NCI-H1092 (cell line): ENCODE measurements around the gene LIN37.

Source experiments
- DNase-seq: peaks from one replicate; lab custom pipeline; 2025; lab: John Stamatoyannopoulos, UW

LIN37 gene

DNA sequence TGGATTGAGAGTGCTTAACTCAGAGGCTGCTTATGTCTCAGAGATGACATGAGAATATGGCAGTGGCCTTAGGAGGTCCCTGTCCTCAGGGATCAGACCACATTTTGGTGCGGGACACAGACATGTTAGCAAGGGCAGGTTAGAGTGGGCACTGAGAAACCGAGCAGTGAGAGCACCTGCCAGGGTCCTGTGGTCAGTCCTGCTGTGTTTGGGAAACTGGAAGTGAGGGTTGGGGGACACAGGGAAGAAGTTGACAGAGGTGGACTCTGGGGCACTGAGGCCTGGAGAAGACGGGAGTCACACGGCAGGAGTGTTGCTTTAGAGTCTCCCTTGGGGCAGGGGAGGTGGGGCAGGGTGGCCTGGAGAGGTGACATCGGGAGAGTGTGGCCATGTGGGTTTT lies 13.5 kb upstream of the LIN37 start:
- no peak for DNase-seq

DNA sequence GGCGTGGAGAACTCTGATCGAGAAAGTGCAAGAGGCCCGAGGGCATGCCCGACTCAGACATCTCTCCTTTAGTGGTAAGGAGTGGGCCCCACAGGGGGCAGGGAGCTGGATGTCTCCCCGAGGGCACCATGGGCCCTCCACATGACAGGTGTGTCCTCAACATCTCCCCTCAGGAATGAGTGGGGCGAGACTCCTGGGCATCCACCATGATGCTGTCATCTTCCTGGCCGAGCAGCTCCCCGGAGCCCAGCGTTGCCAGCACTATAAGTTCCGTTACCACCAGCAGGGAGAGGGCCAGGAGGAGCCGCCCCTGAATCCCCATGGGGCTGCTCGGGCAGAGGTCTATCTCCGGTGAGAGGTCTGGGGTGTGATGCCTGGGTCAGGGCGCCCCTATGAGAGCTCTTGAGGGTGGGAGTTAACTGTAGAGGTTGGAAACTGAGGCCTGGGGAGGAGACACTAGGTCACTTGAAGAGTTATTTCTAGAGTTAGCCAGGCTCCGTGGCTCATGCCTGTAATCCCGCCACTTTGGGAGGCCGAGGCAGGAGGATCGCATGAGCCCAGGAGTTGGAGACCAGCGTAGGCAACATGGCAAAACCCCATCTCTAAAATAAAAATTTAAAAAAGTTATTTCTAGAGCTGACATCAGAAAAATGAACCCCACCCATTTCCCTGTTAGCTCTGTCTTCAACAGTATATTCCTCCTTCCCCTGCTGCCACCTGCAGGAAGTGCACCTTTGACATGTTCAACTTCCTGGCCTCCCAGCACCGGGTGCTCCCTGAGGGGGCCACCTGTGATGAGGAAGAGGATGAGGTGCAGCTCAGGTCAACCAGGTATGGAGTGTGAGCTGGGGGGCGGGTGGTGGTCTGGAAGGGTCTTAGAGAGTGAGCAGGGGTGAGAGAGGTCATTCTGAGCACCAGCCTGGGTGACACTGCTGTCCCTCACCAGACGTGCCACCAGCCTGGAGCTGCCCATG lies 11.2 kb upstream of the LIN37 start:
- no peak for DNase-seq

DNA sequence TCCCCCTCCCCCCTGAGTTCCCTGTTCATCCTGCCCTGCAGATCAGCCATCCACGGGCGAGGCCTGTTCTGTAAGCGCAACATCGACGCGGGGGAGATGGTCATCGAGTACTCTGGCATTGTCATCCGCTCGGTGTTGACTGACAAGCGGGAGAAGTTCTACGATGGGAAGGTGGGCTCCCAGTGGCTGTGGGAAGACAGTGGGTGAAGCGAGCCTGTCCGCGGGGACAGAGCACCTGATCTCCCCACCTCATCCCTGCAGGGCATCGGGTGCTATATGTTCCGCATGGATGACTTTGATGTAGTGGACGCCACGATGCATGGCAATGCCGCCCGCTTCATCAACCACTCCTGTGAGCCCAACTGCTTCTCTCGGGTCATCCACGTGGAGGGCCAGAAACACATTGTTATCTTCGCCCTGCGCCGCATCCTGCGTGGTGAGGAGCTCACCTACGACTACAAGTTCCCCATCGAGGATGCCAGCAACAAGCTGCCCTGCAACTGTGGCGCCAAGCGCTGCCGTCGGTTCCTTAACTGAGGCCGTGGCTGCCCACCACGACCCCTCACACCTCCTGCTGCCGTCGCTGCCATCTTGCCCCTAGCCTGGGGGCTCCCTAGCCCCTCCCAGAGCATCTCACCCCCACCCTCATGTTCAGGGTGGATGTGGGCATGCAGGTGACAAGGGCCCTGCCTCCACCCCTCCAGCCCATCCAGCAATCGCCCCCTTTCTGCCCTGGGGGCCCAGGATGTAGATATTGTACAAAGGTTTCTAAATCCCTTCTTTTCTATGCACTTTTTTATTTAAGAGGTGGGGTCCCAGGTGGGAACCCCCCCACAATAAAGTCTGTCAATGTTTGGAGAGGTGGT lies 10.1 kb upstream of the LIN37 start:
- DNase-seq: no peak

DNA sequence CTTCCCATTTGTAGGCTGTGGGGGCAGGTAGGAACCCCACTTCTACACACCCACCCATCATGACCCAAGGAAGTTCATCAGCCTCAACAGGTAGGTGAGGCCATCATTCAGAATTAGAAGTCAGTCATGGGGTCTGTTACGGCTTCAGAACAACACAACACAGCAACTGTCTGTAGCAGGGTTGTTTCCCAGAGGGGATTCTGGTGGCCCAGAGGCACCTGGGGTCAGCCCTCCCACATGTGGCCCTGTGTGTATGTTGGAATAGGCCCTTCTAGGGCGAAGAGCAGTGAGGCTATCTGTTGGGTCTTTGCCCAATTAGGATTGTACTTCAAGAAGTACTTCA lies 9.5 kb upstream of the LIN37 start:
- no peak for DNase-seq

DNA sequence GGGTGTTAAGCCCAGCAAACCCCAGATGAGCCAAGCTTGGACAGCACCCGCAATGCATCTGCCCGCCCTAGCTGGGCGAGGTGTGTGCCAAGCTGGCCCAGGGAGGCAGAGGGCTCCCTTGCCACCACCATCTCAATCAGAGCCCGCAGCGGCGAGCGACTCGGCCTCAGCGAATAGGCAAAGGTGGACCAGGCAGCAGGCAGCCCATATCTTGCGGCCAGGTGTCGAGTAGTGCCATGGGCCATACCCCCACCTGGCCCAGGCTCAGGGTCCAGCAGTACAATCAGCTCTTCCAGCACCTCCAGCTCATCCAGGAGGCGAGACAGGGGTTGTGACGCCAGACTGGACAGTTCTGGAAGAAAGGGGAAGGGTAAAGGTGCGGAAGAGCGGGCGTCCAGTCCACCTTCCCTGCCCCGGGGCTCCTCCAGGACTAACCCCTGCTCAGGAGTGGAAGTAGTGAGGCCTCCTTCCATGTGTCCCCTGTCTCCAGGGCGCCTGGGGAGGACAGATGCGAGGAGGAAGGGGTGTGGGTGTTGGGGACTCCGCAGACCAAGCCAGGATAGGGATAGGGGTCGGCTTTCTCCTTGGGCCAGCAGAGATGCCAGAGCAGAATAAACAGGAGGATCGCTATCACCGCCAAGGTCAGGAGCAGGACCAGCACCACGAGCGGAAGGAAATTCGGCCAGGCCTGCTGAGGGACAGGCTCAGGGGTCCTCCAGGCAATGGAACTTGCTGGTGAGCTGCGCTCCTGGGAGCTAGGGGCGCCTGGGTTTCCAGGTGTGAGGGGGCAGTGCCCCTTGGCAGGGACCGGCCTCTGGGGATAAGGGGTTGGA lies 8.9 kb upstream of the LIN37 start:
- no peak for DNase-seq

DNA sequence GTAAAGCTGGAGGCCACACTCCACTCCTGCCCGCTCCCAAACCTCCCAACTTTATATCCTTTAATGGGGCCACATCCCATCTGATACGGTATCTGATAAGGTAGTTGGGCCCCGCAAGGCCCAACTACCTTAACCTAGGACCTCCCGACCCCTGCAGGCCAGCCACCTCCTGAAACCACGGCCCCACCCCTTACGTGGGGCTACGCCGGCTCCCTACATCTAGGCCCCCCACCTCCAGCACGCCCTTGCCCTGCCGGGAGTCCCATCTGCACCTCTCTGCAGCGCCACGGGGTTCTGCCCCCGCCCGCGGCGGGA lies 8.3 kb upstream of the LIN37 start:
- no peak for DNase-seq

DNA sequence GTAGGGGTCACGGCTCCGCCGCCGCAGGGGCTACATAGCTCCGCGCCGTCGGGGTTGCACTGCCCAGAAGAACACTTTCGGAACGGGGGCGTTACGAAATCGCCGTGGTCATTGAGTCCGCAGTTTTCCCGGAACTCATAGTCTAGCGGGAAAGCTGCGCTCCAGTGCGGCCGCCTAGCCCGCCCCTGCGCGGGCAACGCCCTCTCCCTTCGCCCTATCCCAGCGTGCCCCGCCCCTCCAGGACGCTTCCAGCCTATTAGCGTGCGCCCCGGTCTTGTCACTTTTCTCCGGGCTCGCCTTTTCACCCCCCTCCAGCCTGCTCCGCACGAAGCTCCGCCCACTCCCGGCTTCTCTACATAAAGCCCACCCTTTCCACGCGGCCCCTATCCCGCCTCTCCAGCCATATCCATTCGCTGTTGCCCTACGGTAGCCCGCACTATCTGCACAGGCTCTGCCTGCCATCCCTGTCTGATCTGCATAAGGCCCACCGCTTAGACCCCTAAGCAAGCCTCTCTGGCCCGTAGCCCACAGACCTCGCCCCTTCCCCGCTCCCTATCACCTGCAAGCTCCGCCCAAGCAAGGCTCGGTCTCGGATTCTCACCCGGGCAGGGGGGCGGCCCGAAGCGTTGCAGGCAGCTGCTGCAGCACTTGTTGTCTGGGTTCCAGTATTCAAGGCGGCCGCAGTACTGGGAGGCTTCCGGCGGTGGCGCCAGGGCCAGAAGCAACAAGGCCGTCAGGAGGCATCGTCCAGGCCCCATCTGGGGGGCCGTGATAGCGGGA lies 7.8 kb upstream of the LIN37 start:
- peak; percentile 92 for DNase-seq

DNA sequence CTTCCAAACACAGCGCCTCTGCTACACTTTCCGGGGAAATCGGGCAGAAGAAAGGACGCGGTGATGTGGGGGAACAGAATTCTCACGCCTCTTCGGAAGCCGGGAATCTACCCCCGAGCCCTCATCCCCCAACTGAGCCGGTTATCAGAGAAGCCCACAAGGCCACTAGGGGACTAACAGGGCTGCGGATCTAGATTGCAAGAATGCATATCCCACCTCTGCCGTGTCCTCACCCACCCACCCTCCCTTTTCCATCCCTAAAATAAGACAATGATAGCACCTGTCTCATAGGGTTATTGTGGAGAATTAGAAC lies 7.2 kb upstream of the LIN37 start:
- DNase-seq: no peak

DNA sequence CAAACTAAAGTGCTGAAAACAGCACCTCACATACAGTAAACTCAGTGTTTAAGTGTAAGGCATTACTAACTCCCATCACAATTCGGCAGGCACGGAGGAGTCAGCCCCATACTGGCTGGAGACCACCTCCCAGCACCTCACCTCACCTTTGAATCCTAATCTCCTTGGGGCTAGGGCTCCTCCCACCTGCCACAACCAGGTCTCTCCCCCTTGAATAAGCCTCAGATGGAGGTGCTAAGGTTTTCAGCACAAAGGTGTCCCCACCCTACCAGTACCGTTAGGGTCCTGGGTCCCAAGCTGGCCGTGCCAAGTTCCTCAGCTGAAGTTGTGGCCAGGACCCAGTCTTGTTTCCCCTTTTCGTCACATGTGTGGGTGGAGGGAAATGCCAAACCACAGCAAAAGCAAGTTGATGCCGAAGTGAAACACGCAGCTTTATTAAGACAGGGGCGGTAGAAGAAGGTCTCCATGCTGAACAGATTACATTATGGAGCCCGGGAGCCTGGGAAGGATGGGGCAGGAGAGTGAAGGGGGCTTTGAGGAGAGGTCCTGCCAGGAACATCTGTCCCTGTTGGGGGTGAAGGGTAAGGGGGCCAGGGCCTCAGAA lies 6.2 kb upstream of the LIN37 start, which contains the start of gene IGFLR1:
TSS of gene IGFLR1 (minus strand) at position 332 of the 604 bp plus-strand sequence. CDS start 1,272 bp downstream, outside the sequence.
- no peak for DNase-seq

DNA sequence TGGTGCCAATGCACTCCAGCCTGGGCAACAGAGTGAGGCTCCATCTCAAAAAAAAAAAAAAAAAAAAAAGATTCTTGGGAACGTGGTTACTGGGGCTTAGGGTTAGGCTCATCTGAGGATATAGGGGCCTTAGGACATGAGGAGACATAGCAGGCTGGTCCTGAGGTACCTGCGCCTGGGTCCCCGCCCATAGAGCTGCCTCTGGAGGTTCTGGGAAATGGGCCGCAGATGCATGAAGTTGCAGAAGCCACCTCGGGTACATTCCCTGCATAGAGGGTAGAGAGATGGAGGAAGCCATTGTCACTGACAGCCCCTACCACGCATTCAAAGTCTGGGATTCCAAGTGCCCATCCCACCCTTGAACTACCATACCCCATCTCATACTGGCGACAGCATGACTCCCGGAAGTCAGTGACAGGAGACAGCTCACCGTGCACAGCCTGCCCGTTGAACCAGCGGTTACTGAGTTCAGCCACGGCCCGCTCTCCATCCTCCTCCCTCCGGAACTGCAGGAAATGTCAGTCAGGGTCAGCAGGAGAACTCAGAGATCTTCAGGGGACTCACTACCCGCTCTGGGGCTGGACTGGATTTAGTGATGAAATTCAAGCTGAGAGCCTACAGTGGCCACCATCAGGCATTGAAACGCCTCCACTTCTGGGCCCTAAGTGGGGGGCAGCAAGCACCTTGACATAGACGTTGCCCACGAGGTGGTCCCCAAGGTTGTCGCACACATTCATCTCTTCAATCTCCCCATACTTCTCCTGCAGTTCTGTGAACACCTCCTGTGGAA lies 4.5 kb upstream of the LIN37 start:
- DNase-seq: no peak

DNA sequence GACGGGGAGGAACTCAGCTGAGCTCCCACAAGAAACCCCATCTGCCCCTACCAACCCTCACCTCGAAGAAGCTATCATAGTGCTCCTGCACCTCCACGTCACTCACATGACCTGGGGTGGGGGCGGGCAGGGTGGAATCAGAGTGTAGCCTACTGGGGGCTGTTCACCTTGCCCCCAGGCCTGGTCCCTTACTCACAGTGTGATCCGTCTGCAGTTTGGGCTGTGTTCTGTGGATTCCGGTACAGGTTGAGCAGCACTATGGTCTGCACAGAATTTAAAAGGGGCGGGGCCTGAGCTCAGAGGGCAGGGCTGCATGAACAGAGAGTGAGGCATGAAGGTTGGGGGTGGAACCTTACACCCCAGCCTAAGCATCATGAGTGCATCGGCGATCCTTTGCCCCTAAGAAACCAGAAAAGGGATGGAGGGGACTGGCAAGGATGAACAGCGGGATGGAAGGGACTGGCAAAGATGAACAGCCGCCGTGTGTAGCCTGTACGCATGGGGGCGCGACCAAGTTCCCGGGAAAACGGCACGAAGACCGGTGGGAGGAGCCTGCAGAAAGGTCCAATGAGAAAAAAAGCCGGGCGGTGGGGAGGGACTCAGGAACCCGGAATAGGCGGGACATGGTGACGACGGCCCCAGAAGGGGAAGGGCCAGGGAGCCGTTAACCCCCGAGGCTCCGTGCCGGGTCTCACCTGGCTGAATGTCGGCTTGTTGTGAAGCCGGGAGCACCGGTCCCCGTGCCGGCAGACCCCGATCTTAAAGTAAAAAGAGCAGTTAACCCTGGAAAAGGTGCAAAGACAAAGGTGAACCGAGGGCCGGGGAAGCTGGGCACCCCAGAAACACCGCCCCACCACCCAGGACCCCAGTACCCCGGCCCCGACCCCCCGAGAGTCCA lies 3.7 kb upstream of the LIN37 start:
- peak; percentile 90 for DNase-seq

DNA sequence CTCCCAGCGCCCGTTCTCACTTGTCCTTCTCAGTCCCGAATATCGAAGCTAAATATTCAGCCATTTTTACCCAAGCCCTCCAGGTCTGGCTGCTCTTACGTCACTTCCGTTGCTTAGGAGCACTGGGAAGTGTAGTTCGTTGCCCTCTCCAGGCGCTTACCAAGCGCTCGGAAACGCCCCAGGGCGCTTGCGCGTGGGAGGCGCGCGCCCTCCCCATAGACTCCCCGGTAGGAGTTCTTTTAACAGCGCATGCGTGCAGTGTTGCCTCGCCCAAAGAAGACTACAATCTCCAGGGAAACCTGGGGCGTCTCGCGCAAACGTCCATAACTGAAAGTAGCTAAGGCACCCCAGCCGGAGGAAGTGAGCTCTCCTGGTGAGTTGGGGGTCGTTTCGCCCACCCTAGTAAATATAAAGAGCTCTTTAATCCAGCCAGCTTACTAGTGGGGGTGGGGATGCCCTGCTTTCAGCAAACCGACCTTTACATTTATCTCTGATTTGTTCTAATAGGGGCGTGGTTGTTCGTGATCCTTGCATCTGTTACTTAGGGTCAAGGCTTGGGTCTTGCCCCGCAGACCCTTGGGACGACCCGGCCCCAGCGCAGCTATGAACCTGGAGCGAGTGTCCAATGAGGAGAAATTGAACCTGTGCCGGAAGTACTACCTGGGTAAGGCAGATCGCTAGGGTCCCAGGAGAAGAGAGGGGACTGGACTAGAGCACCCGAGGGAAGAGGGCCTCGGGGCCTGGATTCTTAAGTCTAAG lies 2.9 kb upstream of the LIN37 start, which contains the start of the genes PSENEN and U2AF1L4:
TSS of gene PSENEN (plus strand) at position 324 of the 759 bp plus-strand sequence. CDS start at position 604, 280 bp downstream.
TSS of gene U2AF1L4 (minus strand) at position 91 of the 759 bp plus-strand sequence. CDS start at position 64, 27 bp downstream.
- DNase-seq: peak; percentile 97

DNA sequence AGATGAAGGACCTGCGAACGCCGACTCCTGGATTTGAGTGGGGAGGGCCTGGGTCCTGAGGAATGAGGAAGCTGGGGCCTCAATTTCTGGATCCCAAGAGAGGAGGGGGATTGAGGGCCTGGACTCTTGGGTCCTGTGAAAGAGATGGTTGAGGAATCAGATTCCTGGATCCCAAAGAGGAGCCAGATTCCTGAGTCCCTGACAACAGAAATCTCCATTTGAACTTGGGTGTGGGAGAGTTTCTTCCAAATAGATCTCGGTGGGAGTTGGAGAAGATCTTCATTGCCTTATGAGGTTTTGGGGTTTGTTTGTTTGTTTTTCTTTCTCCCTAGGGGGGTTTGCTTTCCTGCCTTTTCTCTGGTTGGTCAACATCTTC lies 2.3 kb upstream of the LIN37 start:
- no peak for DNase-seq

DNA sequence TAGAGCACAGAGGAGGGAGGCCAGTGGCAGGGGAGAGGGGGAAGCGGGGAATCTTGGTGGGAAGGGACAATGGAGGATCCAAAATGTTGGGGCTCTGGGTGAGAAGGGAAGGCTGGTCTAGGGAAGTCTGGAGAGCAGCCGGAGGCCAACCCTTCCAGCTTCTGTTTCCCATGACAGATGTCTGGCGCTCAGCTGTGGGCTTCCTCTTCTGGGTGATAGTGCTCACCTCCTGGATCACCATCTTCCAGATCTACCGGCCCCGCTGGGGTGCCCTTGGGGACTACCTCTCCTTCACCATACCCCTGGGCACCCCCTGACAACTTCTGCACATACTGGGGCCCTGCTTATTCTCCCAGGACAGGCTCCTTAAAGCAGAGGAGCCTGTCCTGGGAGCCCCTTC lies 1.8 kb upstream of the LIN37 start:
- DNase-seq: no peak

DNA sequence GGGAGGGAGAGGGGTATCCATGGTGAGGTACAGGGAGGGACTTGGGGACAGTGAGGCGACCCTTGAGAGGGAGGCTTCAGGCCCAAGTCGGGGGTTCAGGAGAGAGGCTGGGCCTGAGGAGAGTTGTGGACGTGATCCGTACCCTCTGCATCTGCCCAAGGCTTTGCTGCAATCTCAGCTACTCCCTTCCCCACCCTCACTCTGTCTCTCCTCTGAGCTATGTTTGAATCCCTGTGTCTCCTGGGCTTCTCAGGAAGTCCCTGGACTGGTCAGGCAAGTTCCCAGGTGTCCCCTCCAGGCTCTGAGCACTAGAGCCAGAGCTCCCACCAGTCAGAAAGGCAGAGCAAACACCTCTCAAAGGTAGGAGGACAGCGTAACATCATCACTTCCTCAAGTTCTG lies 1.8 kb downstream of the LIN37 start:
- DNase-seq: no peak

DNA sequence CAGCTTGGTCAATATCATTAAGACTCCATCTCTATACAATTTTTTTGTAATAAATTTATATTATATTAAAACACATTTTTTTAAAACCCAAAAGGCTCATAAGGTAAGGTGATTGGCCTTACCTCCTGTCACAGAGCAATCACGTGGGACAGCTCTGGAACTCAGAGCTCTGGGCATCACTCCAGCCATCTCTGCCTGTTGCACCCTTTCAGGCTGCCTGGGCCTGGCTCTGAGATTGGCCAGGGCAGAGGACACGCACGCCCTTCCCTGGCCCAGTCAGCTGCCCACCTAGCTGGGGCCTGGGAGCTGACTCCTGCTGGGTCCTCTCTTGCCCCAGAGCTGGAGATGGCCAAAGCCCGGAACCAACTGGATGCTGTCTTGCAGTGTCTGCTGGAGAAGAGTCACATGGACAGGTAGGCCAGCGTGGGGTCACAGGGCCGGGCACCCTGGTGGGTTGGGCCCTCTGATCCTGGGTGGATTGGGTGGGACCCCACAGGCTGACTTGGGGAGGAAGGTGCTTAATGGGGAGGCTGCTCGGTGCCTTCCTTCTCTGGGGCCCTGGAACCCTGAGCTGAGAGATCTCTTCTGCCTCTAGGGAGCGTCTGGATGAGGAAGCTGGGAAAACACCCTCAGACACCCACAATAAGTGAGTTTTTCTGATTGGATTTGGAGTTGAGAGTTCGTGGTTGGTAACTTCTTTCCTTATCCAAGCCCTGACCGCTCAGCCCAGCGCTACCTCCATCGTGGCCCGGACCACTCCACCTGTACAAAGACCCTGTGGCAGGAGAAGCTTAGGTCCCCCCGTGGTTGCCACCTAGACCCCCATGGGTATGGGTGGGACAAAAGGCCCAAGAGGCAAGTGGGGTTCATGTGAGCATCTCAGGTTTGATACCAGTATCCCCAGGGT lies 3.7 kb downstream of the LIN37 start:
- DNase-seq: no peak

DNA sequence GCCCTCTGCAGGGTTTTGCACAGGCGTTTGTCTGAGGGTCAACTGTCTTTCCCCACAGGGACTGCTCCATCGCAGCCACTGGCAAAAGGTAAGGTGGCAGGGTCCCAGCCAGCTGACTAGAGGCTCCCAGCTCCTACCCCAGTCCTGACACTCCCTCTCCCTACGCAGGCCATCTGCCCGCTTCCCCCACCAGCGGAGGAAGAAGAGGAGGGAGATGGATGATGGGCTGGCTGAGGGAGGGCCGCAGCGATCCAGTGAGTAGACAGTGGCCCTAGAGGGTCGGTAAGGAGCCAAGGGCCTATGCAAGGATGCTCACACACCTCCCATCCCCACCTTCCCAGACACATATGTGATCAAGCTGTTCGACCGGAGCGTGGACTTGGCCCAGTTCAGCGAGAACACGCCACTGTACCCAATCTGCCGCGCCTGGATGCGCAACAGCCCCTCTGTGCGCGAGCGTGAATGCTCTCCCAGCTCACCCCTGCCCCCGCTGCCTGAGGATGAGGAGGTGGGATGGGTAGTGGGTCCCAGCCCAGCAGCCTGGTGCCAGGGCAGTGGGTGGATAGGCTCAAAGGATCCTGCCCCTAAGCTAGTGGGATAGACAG lies 4.5 kb downstream of the LIN37 start:
- no peak for DNase-seq
